ENCODE data around the gene PILRA. TPM values are rescaled to one million over a fixed set of nuclear protein-coding genes. Genes with fewer than 3 reads are reported as not detected.
"Not testable (repeated sequence)": the region's sequence is repeated elsewhere in the genome, so short reads cannot be mapped to it uniquely, and the experiment has no call there.

PILRA gene
- polyA plus RNA-seq, 1 donor = 12.6 TPM

DNA sequence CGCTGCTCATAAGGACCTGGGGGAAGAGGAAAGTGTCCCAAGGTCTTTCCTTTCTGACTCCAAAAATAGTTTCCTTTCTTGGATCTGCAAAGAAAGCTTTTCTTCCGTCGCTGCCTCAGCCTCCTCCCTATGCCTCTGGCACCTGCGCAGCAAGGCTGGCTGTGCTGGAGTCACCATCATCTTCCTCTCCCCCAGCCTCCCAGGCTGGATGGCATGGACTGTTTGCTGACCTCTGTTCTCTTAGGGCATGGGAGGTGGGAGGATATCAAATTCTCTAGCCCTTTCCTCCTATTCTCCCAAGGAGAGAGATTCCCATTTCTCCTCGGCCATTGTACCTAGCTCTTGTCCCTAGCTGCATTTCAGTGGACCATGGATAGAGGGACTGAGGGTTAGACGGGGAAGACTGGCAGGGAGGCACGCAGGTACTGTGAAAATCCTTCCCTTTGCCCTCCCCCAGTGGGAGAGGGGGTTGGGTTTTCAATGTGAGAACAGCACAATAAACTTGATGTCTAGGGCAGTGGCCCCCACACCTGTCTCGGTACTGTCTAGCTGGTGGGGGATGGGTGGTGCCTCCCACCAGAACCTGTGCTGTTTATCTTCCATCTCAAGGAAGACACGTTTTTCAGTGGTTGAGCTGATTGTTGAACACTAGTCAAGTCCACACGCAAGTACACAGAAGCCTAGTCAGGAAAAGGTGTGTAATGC lies 60.5 kb downstream of the PILRA start:
- DNase-seq = no peak

DNA sequence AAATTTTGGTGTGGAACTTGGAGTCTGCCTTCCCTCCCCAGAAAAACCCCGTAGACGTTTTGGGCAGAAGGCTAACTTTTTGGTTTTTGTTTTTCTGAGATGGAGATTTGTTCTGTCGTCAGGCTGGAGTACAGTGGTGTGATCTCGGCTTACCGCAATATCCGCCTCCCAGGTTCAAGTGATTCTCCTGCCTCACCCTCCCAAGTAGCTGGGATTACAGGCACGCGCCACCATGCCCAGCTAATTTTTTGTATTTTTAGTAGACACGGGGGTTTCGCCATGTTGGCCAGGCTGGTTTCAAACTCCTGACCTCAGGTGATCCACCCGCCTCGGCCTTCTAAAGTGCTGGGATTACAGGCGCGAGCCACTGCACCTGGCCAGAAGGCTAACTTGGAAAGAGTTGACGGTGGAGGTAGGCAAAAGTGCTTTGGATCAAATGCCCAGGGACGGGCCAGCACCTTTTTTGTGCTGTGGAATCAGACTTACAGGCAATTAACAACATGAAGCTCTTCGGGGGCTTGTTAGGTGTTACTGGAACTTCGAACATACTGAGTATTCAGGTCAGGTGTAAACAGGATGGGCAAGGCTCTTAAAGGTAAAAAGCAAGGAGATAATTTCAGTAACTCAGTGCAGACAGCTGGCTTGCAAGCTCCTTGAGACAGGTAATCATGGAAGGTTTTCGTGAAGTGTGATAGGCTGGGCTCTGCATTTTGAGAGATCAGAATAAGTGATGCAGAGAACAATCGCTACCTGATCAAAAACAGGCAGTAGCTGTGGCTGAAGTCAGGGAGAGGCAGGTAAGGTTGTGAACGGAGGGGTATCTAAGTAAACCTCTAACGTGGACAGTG lies 61.2 kb downstream of the PILRA start:
- DNase-seq = no peak

DNA sequence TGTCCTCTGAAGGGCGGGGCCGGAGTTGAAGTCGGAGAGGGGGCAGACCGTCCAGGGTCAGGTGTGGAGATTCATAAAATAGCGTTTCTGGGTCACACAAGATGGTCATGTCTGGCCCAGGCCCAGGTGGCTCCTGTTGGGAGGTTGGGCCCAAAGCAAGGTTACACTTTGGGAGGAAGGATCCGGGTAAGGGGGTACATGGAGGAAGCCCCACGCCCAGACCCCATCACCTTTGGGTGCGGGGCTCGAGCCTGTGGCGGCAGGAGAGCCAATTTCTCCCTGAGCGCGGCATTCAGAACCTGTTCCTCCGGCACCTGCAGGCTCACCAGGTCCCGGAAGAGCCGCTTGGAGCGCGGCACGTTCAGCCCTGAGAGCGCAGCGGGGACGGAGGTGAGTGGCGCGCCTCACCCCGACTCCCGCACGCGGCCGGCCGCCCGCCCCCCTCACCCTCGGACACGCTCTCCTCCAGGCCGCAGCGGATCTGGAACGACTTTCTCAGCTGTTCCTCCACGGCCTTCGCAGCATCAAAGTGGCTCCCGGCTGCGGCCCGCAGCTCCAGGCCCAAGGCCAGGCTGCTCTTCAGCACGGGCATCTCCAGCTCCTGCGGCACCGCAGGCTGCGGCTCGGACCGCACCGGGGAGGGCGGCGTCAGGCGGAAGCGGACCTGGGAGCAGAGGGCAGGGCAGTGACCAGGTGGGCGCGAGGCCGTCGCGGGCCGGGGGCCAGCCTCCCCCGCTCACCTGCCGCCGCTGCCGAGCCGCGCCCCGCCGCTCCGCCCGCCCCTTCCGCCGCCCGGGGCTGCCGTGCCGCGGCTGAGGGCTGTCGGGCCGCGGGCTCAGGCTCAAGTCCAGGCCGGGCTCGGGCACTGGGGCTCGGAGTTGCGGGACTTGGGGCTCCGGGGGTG lies 62.4 kb downstream of the PILRA start:
- no peak for DNase-seq

DNA sequence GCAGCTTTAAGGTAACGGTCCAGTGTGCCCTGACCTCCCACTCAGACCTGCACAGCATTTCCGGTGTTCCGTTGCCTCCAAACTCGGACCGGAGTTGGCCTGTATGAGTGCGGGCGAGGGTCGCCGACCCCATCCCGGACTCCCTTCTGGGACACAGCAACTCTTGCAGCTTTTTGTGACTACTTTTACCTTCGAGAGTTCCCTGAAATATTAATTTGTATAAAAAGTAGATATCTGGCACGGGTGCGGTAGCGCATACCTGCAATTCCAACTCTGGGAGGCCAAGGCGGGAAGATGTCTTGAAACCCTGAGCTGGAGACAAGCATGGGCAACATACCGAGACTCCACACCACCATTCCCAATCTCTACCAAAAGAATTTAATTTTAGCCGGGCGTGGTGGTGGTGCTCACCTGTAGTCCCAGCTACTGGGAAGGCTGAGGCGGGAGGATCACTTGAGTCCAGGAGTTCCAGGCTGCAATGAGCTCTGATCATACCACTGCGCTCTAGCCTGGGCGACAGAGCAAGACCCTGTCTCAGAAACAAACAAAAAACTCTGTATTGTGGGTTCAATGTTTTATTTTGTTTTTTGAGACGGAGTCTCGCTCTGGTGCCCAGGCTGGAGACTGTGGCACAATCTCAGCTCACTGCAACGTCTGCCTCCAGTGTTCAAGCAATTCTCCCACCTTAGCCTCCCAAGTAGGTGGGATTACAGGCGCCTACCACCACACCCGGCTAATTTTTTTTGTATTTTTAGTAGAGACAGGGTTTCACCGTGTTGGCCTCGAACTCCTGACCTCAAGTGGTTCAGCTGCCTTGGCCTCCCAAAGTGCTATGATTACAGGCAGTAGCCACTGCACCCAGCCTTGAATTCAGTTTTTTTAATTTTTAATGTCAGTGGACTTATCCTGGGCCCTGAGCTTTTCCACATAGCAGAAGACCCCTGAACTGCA lies 64.1 kb downstream of the PILRA start:
- DNase-seq = no peak

DNA sequence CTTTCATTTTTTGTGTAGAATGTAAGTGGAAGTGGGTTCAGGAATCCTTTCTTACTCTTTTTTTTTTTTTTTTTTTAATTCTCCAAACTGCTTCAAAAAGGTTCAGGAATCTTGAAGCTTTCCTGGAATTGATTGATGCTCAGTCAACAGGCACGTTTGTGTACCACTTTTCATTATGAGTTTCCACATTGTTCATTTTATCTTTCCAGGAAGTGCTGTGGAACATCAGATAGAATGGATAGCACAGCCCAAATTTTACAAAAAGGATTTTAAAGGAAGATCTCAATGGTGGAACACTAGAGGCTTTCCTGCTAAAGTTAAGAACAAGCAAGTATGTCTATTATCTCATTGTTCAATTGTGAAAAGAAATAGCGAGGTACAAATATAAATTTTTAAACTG lies 64.9 kb downstream of the PILRA start:
- no peak for DNase-seq

DNA sequence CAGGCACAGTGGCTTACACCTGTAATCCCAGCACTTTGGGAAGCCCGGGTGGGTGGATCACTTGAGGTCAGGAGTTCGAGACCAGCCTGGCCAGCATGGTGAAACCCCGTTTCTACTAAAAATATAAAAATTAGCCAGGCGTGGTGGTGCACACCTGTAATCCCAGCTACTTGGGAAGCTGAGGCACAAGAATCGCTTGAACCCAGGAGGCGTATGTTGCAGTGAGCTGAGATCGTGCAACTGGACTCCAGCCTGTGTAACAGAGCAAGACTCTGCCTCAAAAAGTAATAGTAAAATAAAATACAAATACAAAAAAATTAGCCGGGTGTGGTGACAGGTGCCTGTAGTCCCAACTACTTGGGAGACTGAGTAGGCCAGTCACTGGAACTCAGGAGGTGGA lies 65.4 kb downstream of the PILRA start:
- DNase-seq = not testable (repeated sequence)

DNA sequence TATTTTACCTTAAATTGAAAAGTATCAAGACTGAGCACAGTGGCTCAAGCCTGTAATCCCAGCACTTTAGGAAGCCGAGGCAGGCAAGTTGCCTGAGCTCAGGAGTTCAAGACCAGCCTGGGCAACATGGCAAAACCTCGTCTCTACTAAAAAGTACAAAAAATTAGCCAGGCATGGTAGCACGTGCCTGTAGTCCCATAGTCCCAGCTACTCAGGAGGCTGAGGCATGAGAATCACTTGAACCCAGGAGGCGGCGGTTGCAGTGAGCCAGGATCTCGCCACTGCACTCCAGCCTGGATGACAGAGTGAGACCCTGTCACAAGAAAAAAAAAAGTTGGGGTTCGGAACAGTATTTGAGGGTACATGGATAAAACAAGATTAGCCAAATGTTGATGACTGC lies 66.0 kb downstream of the PILRA start:
- DNase-seq = not testable (repeated sequence)

DNA sequence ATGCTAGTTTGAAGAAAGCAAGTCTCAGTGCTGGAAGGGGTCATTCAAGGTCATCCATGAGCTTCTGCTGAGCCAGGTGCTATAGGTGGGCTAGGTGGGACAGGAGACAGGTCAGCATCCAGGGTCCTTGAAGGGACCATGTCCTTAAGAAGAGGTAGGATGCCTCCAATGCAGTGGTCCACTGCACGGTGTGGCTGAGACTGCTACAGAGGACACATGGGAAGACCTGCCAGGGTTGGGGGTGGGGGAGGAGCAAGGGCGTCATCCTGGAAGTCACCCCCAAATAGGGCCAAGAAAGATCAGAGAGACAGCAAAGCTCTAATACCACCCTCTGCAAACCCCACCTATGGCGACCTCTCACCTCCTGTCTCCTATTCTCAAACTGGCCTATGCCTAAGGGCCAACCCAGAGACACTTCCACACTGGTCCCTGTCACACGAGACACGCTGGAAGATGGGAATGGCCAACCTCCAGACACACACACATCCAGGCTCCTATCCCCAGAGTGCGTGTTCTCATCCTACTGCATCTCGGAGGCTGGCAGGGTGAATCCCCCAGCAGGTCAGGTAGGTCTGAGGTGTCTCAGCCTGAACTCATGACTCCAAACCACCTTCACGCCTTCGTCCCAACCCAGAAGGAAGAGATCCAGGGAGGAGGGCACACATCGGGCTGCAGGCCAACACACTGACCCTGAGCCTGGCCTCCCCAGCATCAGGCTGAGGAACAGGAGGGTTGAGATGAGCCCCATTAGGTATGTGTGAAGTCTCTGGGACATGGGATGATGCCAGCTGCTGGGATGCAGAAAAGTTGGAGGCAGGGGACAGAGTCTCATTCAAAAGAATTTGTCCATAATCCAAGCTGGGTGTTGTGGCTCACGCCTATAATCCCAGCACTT lies 68.6 kb downstream of the PILRA start:
- no peak for DNase-seq

DNA sequence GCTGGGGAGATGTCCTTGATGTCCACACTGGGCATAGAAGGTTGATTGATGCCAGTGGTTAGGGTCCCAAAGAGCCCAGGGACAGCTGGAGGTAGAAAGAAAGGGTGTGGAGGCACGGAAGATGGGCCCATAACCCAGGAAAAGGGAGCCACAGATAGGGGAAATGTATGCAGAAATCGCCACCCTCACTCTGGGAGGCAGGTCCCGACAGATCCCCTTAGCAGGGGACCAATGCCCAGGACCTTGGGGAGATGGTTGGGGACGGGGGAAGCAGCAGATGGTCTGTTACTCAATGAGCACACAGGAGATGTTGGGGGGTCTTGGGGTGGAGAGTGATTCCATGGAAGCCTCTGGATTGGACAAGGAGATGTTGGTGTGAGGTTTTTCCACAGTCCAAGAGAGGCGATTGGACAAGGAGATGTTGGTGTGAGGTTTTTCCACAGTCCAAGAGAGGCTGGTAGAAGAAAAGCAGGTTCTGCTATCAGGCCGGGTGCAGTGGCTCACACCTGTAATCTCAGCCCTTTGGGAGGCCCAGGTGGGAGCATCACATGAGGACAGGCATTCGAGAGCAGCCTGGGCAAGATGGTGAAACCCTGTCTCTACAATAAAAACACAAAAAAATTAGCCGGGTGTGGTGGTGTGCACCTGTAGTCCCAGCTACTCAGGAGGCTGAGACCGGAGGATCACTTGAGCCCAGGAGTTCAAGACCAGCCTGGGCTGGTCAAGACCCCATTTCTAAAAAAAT lies 70.0 kb downstream of the PILRA start:
- no peak for DNase-seq

DNA sequence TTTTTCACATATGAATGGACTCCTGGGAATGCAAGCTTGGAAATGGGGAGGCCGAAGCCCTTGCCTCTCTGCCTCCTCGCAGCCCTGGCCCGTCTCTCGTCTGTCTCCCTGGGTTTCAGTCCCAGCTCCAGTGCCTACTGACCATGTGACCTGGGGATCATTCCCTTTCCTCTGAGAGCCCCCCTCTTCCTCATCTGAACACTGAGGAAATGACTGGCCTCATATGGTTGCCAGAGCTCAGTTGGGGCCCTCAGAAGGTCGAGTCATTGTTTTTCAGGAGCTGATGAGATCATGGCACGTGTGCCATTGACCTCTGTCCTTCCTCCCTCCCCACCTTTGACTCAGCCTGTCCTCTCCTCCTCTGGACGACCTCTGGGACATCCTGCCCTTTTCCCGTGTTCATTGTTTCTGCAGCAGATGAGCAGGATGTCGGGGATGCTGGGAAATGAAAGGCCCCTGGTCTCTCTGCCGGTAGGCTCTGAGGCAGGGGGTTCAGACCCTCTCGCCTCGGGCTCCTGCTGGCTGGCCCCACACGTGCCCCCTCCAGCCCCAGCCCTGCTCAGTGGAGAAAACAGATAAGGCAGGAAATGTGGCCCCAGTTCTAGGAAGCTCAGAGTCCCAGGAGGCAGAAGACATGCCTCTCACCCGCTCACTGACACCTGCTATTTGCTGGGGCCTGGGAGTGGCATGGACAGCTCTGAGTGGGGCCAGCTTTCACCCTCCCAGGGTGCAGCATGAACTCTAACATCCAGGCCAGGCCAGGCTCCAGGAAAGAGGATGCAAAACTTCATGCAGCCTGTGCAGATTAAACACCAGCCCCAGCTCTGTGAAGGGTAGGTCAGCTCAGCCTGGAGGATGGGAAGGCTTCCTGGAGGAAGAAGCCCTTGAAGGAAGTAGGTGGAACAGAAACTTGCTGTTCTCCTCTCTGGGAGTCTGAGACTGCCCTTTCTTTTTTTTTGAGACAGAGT lies 71.3 kb downstream of the PILRA start:
- no peak for DNase-seq

DNA sequence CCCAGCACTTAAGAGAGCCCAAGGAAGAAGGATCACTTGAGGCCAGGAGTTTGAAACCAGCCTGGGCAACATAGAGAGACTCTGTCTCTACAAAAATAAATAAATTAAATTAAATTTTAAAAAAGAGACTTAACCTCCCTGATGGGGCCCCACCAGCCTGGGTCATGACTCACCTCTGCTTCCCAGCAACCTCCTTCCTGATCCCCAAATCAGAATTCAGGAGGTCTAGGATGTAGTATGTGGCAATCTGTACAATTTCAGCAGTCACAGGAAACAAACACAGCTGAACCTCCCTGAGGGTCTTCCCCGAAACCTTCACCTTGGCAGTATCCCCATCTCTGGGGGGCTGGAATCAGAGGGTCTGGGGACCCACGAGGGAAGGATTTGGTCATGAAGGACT lies 72.8 kb downstream of the PILRA start:
- no peak for DNase-seq

DNA sequence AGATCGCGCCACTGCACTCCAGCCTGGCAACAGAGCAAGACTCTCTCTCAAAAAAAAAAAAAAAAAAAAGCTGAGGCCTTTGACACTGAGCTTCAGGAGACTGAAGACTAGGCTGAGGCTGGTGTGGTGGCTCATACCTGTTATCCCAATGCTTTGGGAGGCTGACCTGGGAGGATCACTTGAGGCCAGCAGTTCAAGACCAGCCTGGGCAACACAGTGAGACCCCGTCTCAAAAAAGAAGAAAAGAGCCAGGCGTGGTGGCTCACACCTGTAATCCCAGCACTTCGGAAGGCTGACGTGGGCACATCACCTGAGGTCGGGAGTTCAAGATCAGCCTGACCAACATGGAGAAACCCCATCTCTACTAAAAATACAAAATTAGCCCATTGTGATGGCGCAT lies 74.1 kb downstream of the PILRA start:
- not testable (repeated sequence) for DNase-seq

DNA sequence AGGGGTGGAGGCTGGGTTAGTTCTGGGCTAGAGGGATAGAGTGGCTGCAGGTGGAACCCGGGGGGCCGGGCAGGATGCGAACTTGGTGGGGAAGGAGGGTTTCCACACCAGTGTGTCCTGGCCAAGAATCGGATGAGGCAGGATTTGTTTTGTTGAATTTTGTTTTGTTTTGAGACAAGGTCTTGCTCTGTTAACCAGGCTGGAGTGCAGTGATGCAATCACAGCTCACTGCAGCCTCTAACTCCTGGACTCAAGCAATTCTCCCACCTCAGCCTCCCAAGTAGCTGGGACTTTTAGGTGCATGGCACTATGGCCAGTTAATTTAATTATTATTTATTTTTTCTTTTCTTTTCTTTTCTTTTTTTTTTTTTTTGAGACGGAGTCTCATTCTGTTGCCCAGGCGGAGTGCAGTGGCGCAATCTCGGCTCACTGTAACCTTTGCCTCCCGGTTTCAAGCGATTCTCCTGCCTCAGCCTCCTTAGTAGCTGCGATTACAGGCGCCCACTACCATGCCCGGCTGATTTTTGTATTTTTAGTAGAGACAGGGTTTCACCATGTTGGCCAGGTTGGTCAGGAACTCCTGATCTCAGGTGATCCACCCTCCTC lies 76.0 kb downstream of the PILRA start:
- DNase-seq = no peak

All from left kidney (tissue), 2 donors.